Stimulated activated CD8-positive, alpha-beta memory T cell treated with anti-CD3 and anti-CD28 coated beads, Interleukin-7, amount 100 ng/mL, for 4 hours (primary cell): ENCODE results near the gene PIANP.
A peak's percentile ranks its signal among the peaks of the same experiment; 100 is the strongest.
"Not testable (repeated sequence)": the region's sequence is repeated elsewhere in the genome, so short reads cannot be mapped to it uniquely, and the experiment has no call there.

Experiments
- DNase-seq, 2 donors: peaks; one replicate each; pipeline ENCODE4 v3.0.0-alpha.2; 2020; ENCODE audit warnings: low read depth in 2 of 2

Gene PIANP

DNA sequence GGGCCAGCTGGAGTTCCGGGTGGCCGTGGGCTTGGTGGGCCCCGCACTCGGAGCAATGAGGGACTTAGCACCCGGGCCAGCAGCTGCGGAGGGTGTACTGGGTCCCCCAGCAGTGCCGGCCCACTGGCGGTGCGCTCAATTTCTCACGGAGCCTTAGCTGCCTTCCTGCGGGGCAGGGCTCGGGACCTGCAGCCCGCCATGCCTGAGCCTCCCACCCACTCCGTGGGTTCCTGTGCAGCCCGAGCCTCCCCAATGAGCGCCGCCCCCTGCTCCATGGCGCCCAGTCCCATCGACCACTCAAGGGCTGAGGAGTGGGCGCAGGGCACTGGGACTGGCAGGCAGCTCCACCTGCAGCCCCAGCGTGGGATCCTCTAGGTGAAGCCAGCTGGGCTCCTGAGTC lies 7.7 kb upstream of the PIANP start:
- DNase-seq, result not testable (repeated sequence)

- no peak for DNase-seq
Measured at GRCh38 chr12:6703631-6704030, 3.0 kb upstream of the PIANP start.

DNA sequence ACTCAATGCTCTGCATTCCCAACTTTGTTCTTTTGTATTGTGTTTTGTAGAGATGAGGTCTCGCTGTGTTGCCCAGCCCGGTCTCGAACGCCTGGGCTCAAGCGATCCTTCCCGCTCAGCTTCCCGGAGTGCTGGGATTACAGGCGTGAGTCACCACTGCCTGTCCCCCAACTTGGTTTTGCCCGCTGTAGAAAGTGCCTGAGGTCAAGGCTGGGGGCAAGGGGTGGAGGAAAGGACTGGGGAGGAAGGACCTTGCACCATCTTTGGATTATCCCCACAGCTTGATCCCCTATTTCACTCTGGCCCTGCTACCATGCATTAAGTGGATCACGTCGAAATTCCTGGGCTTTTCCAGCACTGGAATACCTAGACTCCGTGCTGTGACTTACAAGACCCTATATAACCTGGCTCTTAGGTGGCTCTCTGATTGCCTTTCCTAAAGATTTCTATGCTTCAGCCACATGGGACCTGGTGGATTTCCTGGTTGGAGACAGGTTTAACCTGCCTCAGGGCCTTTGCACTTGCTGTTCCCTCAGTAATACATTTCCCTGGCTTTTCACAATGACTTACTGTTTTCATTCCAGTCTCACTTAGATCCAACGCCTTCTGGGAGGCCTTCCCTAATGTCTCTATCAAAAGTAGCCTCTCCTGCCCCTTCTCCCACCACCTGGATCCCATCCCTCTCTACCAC lies 608 bp upstream of the PIANP start:
- no peak for DNase-seq

- no peak for DNase-seq
Measured at GRCh38 chr12:6699989-6700645, 498 bp downstream of the PIANP start.

DNA sequence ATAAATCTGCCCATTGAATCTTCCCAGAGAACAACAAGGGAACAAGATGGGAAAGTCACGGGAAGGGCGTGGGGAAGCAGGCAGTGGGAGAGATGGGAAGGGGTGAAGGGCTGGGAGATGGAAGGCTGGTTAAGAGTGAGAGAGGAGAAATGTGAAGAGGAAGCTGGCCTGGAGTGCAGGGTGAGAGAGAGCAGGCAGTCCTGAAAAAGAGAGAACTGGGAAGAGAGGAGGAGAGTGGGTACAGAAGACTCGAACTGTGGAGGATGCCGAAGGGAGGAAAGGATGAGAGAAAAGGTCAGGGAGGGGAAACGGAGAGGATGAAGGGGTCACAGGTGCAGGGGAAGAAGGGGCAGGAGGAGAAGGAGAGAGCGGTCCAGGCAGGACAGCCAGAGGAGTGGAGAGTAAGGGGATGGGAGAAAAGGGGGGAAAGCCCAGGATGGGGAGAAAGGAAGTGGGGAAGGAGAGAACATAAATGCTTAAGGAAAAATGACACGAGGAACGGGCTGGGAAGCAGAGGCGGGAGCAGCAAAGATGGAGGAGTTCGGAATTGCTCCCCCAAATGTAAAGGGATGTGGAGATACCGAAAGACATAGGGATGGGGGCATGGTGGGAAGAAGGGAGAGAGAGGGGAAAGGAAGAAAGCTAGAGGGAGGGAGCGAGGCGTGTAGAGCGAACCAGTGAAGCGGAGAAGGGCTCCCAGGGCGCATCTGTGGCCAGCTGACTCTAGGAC lies 1.2 kb downstream of the PIANP start:
- DNase-seq, result no peak

DNA sequence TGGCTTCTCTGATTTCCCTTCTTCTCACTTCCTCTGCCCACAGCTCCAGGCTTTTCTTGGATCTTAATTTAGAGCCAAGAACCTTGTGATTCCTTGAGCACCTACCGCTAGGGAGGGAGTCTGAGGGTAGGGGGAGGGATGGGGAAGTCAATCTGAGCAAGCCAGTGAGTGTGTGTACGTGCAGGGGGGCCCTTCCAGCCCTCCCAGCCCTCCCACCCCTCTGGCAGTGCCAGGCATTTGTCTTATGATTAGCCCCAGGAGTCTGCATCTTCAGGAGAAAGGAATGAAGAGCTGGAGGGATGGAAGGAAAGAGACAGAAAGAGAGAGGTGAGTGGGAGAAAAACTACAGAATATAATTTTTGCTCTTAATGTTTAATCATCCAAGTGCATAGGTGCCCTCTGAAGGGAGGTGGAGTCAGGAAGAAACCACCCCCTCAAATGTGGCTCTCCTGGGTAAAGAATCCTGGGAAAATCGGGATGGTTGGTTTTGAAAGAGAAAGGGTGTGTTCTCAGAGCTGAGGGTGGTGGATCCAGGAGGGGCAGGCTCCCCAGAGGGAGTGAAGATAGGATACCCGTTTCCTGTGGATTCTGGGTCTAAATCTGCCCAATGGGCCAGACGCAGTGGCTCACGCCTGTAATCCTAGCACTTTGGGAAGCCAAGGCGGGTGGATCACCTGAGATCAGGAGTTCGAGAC lies 2.1 kb downstream of the PIANP start:
- DNase-seq, result no peak

- no peak for DNase-seq
Measured at GRCh38 chr12:6697584-6698351, 2.8 kb downstream of the PIANP start.

DNA sequence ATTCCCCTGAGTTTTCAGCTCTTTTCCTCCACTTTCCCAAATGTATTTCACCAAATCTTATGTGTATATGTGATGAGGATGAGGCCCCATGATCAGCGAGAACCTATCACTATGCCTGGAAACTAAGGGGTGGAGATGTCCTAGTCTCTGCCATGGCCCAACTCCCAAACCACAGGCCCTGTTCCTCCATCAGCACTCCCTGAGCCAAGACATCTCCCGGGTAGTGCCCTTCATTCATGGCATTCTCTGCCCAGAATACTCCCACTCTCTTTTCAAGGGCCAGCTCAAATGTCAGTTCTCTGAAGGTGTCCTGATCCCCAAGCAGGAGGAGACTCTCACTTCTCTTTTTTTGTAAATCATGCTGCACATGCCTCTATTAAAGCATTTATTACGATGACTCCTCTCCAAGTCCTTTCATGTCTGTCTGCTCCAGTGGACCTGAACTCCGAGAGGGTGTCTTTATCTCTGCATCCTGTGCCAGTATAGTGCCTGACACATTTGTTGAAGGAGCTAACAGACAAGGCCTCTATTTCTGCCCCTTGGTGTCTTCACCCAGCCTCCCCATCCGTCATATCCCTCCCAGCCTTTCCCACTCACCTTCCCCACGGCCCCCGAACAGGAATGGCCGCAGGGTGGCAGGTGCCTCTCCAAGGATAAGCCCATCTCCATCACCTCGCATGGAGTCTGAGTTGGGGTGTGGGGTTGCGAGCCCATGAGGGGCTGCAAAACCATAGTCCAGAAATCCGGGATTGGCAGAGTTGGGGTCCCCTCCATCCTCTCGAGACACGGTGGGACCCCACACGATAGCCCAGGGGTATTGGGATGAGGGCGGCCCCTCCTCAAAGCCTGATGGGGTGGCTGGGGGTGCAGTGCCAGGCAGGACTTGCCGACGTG lies 3.7 kb downstream of the PIANP start:
- no peak for DNase-seq

- DNase-seq, result no peak
Measured at GRCh38 chr12:6695313-6696045, 5.1 kb downstream of the PIANP start.

DNA sequence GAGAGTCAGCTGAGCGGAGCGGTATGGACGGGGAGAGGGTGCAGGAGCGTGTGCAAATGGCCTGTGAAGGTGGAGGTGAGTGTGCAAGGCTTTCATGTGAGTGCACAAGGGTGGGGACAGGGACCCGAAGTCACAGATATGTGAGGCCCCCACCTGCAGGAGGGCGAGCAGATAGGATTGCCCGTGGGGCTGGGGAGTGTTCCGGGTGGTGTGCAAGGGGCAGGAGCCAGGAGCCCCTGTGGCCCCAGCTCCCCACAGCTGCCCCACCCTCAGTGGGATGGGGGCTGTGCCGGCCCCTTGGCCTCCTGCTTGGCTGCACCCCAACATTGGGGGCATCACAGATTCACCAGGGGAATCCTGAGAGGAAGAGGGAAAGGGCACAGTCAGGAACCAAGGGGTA lies 5.9 kb downstream of the PIANP start:
- no peak for DNase-seq

- no peak for DNase-seq
Measured at GRCh38 chr12:6693832-6694355, 6.7 kb downstream of the PIANP start.

DNA sequence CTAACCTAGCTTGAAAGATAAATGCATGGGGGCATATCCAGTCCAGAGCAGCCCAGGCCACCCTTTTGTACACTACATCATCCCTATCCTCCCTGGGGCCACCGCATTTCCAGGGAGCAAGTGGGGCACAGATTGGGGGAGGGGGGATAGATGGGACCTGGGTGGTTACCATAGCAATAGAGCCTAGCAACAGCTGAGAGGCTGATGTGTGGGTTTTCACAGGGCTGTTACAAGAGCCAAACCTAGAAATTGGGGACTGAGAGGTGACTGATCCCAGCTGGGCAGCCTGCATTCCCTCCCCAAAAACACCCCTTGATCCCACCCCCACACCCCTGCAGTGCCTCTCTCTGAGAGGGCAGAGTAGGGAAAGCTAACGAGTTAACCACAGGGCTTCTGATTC lies 7.7 kb downstream of the PIANP start:
- DNase-seq, result no peak

DNA sequence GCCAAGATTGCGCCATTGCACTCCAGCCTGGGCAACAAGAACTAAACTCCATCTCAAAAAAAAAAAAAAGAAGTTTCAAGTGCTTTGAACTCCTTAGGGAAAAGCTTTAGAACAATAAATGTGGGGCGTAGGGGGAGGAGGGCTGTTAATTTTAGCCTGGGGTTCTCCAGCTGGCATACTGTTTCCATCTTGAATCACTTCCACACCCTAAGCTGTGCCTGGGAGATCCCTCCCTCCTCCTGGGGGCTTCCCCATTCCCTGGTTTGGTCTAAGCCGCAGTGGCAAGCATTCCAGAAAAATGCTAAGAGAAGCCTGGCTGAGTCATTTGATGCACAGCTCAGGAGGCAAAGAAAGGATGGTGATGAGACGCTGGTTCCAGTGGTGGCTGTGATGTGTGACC lies 9.1 kb downstream of the PIANP start:
- DNase-seq, result no peak

- DNase-seq, result peak; percentile 95
Measured at GRCh38 chr12:6688999-6689882, 11.4 kb downstream of the PIANP start, which contains the start of gene ZNF384. Gene ZNF384, minus strand, starts transcription at chr12:6689375. Its CDS starts 9,855 bp downstream, at chr12:6679520.

DNA sequence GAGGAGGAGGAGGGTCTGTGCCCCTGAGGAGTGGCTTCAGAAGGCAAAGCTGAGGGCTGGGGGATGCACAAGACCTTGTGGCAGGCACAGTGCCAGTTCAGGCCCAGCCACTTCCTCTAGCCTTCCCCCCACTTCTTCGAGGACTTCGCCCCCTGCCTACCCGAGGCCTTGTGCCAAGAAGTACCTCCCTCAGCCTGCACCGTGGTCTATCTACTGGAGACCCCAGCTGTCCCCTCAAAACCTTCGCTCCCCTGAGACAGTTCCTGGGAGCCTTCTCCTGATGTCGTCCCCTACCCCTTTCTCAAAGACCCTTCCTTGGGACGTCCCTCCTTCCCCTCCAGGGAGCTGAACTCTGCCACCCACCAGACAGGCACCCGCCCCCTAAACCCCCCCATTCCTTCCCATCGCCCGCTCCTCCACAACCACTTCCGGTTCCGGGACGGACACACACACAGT lies 12.0 kb downstream of the PIANP start:
- DNase-seq, result peak in 1 of 2 donors; percentile 76

DNA sequence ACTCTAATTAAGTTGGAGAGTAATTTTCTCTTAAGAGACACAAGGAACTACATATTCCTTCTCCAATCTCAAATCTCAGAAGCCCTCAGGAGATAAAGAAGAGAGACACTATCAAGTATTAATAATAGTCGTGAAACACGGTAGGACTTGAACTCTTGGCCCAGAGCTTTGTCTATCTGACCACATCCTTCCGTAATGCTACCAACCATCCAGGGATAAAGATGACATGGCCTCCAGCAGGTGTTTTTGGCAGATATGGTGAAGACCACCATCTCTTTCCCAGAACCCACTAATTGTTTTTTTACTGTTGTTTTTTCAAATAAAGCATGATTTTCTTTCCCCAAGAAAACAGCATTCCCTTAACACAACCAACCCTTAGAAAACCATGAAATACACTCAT lies 14.8 kb downstream of the PIANP start:
- DNase-seq, result no peak

DNA sequence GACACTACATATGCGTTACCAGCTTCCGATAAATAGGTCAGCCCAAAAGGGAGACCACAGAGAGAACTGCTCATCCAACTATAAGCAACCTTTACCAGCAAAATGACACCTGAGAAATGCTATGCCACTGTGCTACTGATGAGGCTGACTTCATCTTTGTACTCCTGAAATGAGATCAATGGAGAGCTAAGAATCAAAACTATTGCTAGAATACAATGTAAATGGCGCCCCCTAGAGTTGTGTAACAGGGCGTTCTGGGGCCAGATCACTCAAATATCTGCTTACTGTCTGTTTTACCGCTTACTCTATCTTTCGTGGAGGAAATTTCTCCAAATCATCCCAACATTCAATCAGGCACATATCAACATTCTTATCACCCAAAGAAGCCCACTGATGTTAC lies 16.0 kb downstream of the PIANP start:
- peak in 1 of 2 donors; percentile 12 for DNase-seq

DNA sequence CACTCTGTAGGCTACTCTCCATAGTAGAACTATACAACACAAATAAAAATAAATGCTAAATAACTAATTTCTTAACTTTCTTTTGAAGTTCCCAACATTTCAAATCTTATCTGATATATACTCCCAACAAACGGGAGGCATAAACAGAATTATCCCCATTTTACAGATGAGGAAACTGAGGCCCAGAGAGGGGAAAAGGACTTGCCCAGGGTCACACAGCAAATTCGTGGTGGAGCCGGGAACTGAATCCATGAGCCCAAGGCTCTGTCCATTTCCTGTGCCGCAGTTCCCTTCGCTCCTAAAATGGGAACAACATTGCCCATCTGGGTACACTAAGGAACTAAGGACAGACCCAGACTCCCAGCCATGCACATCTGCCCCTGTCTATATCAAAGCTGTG lies 23.7 kb downstream of the PIANP start:
- DNase-seq, result no peak
